Thyroid gland (tissue), 4 donors: Measurements from ENCODE around the gene ABCF2. TPM values are rescaled to one million over a fixed set of nuclear protein-coding genes. Genes with fewer than 3 reads are reported as not detected.

Experiments used
- DNase-seq, 2 donors: peaks; one replicate each; pipeline ENCODE4 v3.0.0-alpha.2; 2019
- H3K27ac ChIP-seq, 3 donors: fragments of 200-600 bp; sonication (generic); 1 replicate in 2 of 3; 2 replicates in 1 of 3; pipeline ENCODE4 v1.5.1; 2016 to 2019; ENCODE audit warnings: mild to moderate bottlenecking in 1 of 3, moderate library complexity in 1 of 3
- H3K27me3 ChIP-seq: fragments of 200-600 bp; sonication (generic); one replicate; pipeline ENCODE4 v1.5.1; 2019
- H3K36me3 ChIP-seq, 2 donors: fragments of 200-600 bp; sonication (generic); one replicate each; pipeline ENCODE4 v1.5.1; 2016 to 2019
- H3K4me1 ChIP-seq, 2 donors: fragments of 200-600 bp; sonication (generic); one replicate each; pipeline ENCODE4 v1.5.1; 2017 to 2019
- H3K4me3 ChIP-seq, 3 donors: fragments of 200-600 bp; sonication (generic); replicated peaks in 1 of 3; 1 replicate in 2 of 3; 2 replicates in 1 of 3; pipeline ENCODE4 v1.5.1; 2016; ENCODE audit warnings: mild to moderate bottlenecking in 1 of 3
- H3K9me3 ChIP-seq: fragments of 200-600 bp; sonication (generic); one replicate; pipeline ENCODE4 v1.5.1; 2017
- POLR2A ChIP-seq, 2 donors: fragments of 450-650 bp; IDR thresholded peaks; one replicate each; pipeline ENCODE4 v1.6.1; 2017; ENCODE audit warnings: antibody characterized with exemption in 2 of 2, mild to moderate bottlenecking in 2 of 2, moderate library complexity in 1 of 2
- WGBS, 2 donors: methylation state at CpG; one replicate each; pipeline ENCODE4 v1.1.5; 2017; 5-methylcytosine and 5-hydroxymethylcytosine counted together
- intact Hi-C: fragments of 100-400 bp; cut with DNase I; formaldehyde crosslinking; loops from one replicate; pipeline ENCODE4 v1.15.1; 2023
- total RNA-seq, 4 donors: library from RNA; depleted of rRNA; stranded (reverse); fragments of >200 nt; gene quantifications; one replicate each; pipeline ENCODE4 v1.2.3, GENCODE V29; 2016
- TF ChIP-seq, protein P1 (sequence below), 6 experiments: fragments of 200-600 bp in 3 of 6; fragments of 450-650 bp in 3 of 6; sonication (generic) in 3 of 6; IDR thresholded peaks; one replicate each; pipeline ENCODE4 v1.5.1; 2016 to 2019; ENCODE audit warnings: antibody characterized with exemption in 6 of 6, mild to moderate bottlenecking in 2 of 6, inconsistent platforms in 1 of 6, moderate library complexity in 1 of 6

The ABCF2 gene
- total RNA-seq, 4 donors from 2014 or later, result 23.8 to 39.4 (median 34.1) TPM

DNA sequence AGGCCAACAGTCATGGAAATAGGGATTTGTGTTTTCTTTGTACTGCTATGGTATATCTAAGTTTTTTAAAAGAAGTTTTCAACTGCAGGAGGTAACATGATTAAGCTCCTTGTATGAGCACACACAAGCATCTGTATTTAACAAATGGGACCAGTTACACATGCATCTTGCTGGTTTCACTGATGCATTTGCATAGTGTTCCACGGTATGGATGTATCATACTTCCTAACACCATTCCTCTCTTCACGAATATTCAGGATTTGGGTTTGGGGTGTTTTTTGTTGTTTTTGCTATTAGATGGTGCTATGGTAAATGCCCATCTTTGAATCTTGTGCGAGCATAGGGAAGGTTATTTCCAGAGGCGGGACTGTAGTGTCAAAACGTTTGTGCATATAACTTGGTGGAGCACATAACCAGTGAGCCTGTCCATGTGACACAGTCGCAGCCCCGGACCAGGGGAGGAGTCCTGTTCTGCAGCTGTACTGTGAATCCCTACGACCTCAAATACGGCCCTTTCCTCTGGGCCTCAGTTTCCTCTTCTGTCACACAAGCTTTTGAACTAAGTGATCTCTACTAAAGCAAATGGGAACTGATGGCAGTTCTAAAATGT, 18.6 kb downstream of the ABCF2 start:
- Histone ChIP-seq H3K4me1 (no peaks in the 10 kb centered on the region), H3K27me3 (no peaks in the 10 kb centered on the region), H3K27ac (no peak overlapping the region), H3K4me3 (no peak overlapping the region), H3K36me3 (peaks cover under 1 to 2% of the 10 kb centered on the region in 2 donors), H3K9me3 (no peaks in the 10 kb centered on the region)
- WGBS, 2 donors, result 69 to 74% methylated on average over 8 to 9 of the region's 9 CpGs
- TF ChIP-seq POLR2A (IDR thresholded peaks at IDR 0.05), result no peak
- TF ChIP-seq, protein P1, sequence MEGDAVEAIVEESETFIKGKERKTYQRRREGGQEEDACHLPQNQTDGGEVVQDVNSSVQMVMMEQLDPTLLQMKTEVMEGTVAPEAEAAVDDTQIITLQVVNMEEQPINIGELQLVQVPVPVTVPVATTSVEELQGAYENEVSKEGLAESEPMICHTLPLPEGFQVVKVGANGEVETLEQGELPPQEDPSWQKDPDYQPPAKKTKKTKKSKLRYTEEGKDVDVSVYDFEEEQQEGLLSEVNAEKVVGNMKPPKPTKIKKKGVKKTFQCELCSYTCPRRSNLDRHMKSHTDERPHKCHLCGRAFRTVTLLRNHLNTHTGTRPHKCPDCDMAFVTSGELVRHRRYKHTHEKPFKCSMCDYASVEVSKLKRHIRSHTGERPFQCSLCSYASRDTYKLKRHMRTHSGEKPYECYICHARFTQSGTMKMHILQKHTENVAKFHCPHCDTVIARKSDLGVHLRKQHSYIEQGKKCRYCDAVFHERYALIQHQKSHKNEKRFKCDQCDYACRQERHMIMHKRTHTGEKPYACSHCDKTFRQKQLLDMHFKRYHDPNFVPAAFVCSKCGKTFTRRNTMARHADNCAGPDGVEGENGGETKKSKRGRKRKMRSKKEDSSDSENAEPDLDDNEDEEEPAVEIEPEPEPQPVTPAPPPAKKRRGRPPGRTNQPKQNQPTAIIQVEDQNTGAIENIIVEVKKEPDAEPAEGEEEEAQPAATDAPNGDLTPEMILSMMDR (IDR thresholded peaks at IDR 0.05), result no peak
- intact Hi-C loops, result no loop called here
- no peak for DNase-seq

DNA sequence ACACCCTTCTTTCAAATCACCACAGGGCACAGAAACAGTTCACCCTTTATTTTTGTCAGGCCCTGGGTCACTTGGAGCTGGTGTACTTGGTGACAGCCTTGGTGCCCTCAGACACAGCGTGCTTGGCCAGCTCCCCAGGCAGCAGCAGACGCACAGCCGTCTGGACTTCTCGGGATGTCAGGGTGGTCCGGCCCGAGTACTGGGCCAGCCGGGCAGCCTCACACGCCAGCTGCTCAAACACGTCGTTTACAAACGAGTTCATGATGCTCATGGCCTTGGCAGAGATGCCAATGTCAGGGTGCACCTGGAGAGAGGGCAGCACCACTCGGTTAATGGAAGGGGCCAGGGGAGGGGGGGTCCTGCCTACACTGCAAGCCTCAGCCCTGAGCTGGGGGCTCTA, 19.2 kb downstream of the ABCF2 start:
- WGBS, 2 donors, result 78 to 79% methylated on average over 4 to 11 of the region's 12 CpGs
- TF ChIP-seq, protein P1 (IDR thresholded peaks at IDR 0.05), result no peak
- TF ChIP-seq POLR2A (IDR thresholded peaks at IDR 0.05), result no peak
- intact Hi-C loops, result no loop called here
- Histone ChIP-seq H3K27ac (no peak overlapping the region), H3K27me3 (no peaks in the 10 kb centered on the region), H3K4me1 (no peaks in the 10 kb centered on the region), H3K36me3 (no peaks in the 10 kb centered on the region), H3K9me3 (no peaks in the 10 kb centered on the region), H3K4me3 (no peak overlapping the region)
- no peak for DNase-seq

DNA sequence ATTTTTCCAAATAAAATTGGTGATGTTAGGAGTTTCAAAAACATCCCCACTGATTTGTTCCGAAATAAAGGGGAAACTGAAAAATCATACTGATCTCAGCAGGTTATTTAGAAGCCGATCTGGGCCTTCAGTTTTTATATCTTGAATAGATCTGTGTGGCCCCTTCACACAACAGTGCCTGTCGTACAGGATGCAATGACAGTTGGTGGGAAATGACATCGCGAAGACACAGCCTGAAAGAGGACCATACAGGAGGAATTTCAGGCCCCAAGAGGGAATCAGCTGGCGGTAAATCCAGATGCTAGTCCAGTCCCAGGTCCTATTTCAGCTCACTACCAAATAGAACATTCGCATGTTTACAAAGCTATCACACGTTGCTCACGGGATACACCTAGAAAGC, 19.7 kb downstream of the ABCF2 start:
- Histone ChIP-seq H3K27me3 (no peaks in the 10 kb centered on the region), H3K4me1 (no peaks in the 10 kb centered on the region), H3K4me3 (no peak overlapping the region), H3K9me3 (no peaks in the 10 kb centered on the region), H3K27ac (no peak overlapping the region), H3K36me3 (no peaks in the 10 kb centered on the region)
- intact Hi-C loops, result no loop called here
- DNase-seq, result no peak
- TF ChIP-seq, protein P1 (IDR thresholded peaks at IDR 0.05), result no peak
- TF ChIP-seq POLR2A (IDR thresholded peaks at IDR 0.05), result no peak
- WGBS, 2 donors, result 66 to 71% methylated on average over 9 of the region's 9 CpGs

DNA sequence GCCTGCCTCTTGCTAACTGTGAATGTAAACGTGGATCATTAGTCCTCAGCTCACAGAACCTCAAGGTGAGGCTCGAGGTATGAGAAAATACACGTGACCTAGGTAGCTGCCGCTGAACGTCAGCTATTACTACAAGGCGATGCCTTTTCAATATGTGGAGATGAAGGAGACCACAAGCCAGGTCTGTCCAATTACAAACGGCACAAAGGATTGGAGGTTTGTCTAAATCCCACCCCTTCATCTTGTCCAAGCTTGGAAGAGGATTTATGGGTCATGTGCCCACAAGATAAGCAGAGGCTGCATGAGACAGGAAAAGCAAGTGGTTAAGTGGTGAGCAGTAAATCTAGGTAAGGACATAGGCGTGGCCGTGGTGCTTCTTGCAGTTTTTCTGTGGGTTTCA, 20.1 kb downstream of the ABCF2 start:
- H3K27me3 ChIP-seq, result no peaks in the 10 kb centered on the region
- intact Hi-C loops, result no loop called here
- no peaks in the 10 kb centered on the region for H3K4me1 ChIP-seq
- DNase-seq, result no peak
- no peaks in the 10 kb centered on the region for H3K36me3 ChIP-seq
- no peak for TF ChIP-seq POLR2A (IDR thresholded peaks at IDR 0.05)
- H3K27ac ChIP-seq, result no peak overlapping the region
- WGBS, 2 donors, result 58 to 69% methylated on average over 9 of the region's 9 CpGs
- no peaks in the 10 kb centered on the region for H3K9me3 ChIP-seq
- H3K4me3 ChIP-seq, result no peak overlapping the region

DNA sequence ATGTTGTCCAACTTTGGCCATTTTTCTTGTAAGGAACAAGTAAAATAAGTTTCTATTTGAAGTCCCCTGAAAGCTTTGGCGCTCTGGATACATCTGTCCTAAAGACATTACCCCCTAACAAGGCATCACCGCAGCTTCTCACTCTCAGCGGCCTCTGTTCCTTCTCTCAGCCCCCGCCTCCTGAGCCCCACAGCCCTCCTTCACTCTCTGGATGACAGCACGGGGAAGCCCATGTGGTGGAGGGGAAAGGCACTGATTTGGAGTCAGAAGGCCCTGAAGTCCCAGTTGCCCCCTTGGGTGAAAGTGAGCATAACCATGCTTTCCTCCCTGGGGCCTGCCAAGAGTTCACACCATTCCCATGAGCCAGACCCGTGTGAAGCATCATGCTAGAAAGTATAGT, 21.3 kb downstream of the ABCF2 start:
- Histone ChIP-seq H3K4me1 (no peaks in the 10 kb centered on the region), H3K27me3 (no peaks in the 10 kb centered on the region), H3K27ac (no peak overlapping the region), H3K36me3 (no peaks in the 10 kb centered on the region), H3K9me3 (no peaks in the 10 kb centered on the region), H3K4me3 (no peak overlapping the region)
- WGBS, 2 donors, result 69 to 71% methylated on average over 6 of the region's 6 CpGs
- intact Hi-C loops, result no loop called here
- no peak for DNase-seq
- no peak for TF ChIP-seq POLR2A (IDR thresholded peaks at IDR 0.05)
- TF ChIP-seq, protein P1 (IDR thresholded peaks at IDR 0.05), result no peak
